AG04449 (cell line): ENCODE measurements around the gene CITED4.

Experiments
- CTCF ChIA-PET: fragments of 350-600 bp; formaldehyde crosslinking; extraction: SDS; loops from one replicate; lab custom pipeline; 2021; ENCODE audit warnings: antibody characterized with exemption; lab: Yijun Ruan, JAX
- POLR2A ChIA-PET: fragments of 400-600, 350-600 bp; formaldehyde crosslinking; extraction: SDS; loops from one replicate; lab custom pipeline; 2020; ENCODE audit warnings: antibody characterized with exemption, inconsistent platforms; lab: Yijun Ruan, JAX
- DNase-seq: peaks from one replicate; pipeline ENCODE4 v3.0.0-alpha.2; 2010; ENCODE audit warnings: low read depth, low spot score
- H3K4me3 ChIP-seq: 2 replicates; pipeline ENCODE4 v1.5.1; 2011; ENCODE audit warnings: low read depth, mild to moderate bottlenecking, control low read depth, low read length
- CTCF ChIP-seq: IDR thresholded peaks from one replicate; pipeline ENCODE4 v1.5.1; 2011; ENCODE audit warnings: mild to moderate bottlenecking, moderate library complexity, low read length, control low read depth, inconsistent platforms; ENCODE audit not compliant: insufficient read depth; ENCODE audit errors: missing control alignments

Gene CITED4

GRCh38 chr1:40824591-40825434, 37.4 kb downstream of the CITED4 start:
- POLR2A ChIA-PET: interaction anchor here (1.5 kb wide), 1 partner anchor 133 kb away, joined by 5 read pairs; the partner anchor contains the start of gene NFYC
- no peak overlapping the region for H3K4me3 ChIP-seq
- no peak for TF ChIP-seq CTCF
- DNase-seq: peak; percentile 49
- CTCF ChIA-PET: interaction anchor here (1.0 to 1.9 kb wide), 4 partner anchors 20 to 125 kb away, joined by 3 to 9 read pairs (median 6); no protein-coding TSS in a partner anchor

- ChIA-PET POLR2A (interaction anchor here (1.5 kb wide), 1 partner anchor 132 kb away, joined by 5 read pairs; the partner anchor contains the start of gene NFYC), CTCF (interaction anchor here (0.7 to 1.9 kb wide), 2 partner anchors 126 to 213 kb away, joined by 3 to 7 read pairs; no protein-coding TSS in a partner anchor)
- H3K4me3 ChIP-seq: no peak overlapping the region
- no peak for TF ChIP-seq CTCF
- DNase-seq: no peak
Observed at GRCh38 chr1:40823983-40824382, 38.2 kb downstream of the CITED4 start.

- TF ChIP-seq CTCF: no peak
- DNase-seq: no peak
- CTCF ChIA-PET: interaction anchor here (0.7 kb wide), 1 partner anchor 213 kb away, joined by 3 read pairs; no protein-coding TSS in a partner anchor
- H3K4me3 ChIP-seq: no peak overlapping the region
- POLR2A ChIA-PET: no interaction called here
Observed at GRCh38 chr1:40823345-40823744, 38.8 kb downstream of the CITED4 start.

GRCh38 chr1:40822890-40823289, 39.3 kb downstream of the CITED4 start:
- ChIA-PET CTCF (no interaction called here), POLR2A (no interaction called here)
- no peak for DNase-seq
- H3K4me3 ChIP-seq: no peak overlapping the region
- no peak for TF ChIP-seq CTCF

- TF ChIP-seq CTCF: no peak
- CTCF ChIA-PET: interaction anchor here (1.1 to 1.7 kb wide), 4 partner anchors 10 to 191 kb away, joined by 3 to 6 read pairs (median 3); no protein-coding TSS in a partner anchor
- POLR2A ChIA-PET: no interaction called here
- no peak overlapping the region for H3K4me3 ChIP-seq
- no peak for DNase-seq
Observed at GRCh38 chr1:40820911-40821693, 41.1 kb downstream of the CITED4 start.
